Measurements from ENCODE around the gene POLA1. TPM values are rescaled to one million over a fixed set of nuclear protein-coding genes. Genes with fewer than 3 reads are reported as not detected.

Gene POLA1
- total and polyA plus RNA-seq, 2 of the 4 experiments (the other 2 are of a cell fraction), result 4.0 to 15.1 TPM

- no peak for TF ChIP-seq RAD21 (IDR thresholded peaks at IDR 0.05; ENCODE audit: low read length)
- TF ChIP-seq RCOR1 (IDR thresholded peaks at IDR 0.05; ENCODE audit: insufficient replicate concordance, low read length), result no peak
- no peak for TF ChIP-seq MXI1 (IDR thresholded peaks at IDR 0.05; ENCODE audit: borderline replicate concordance, low read depth, low read length)
Observed at GRCh38 chrX:25004485-25005032, 310.8 kb downstream of the POLA1 start (continued).

GRCh38 chrX:25005034-25005381 is 311.3 kb downstream of the POLA1 start:
- H3K27me3 ChIP-seq (ENCODE audit: control insufficient read depth, insufficient read depth, low read length), result peaks cover 75% of the 10 kb centered on the region
- H3K14ac ChIP-seq (replicated peaks; ENCODE audit: low read depth, low read length), result no peak overlapping the region
- H3K27ac ChIP-seq (ENCODE audit: insufficient read depth, low read length), result no peak overlapping the region
- ATAC-seq (ENCODE audit: low read depth) (no peak), DNase-seq (no peak)
- WGBS, 2 experiments (ENCODE audit: extremely low coverage in 2 of 2, insufficient read length in 1 of 2), result no CpG with 5 or more reads among the region's 23 CpGs
- H3K9me1 ChIP-seq (ENCODE audit: insufficient read depth, low read length), result no peaks in the 10 kb centered on the region
- no TSS peak for BruUV-seq (replicated peaks)
- H3K36me3 ChIP-seq (ENCODE audit: control insufficient read depth, insufficient read depth, low read length), result no peaks in the 10 kb centered on the region
- H4K8ac ChIP-seq (ENCODE audit: low read depth in 2 of 2, low read length in 2 of 2), result no peak overlapping the region
- peak overlapping the region; percentile 14 for H3K4me3 ChIP-seq (ENCODE audit: insufficient read depth, low read depth, low read length)
- H3K9ac ChIP-seq (ENCODE audit: low read depth, low read length), result no peak overlapping the region
- no peak overlapping the region for H3K18ac ChIP-seq (ENCODE audit: low read depth, low read length)
- H3K56ac ChIP-seq (ENCODE audit: extremely low read depth, insufficient read depth, low read length), result no peak overlapping the region
- no peaks in the 10 kb centered on the region for H4K20me1 ChIP-seq (ENCODE audit: insufficient read depth, low read length)
- no peak overlapping the region for H4K91ac ChIP-seq (ENCODE audit: insufficient read depth, low read depth, low read length)
- H2BK20ac ChIP-seq (ENCODE audit: low read depth, low read length), result no peak overlapping the region
- H3K4me2 ChIP-seq (ENCODE audit: low read depth, low read length), result peak overlapping the region; percentile 44; the same call in 1 of the 2 replicates
- no peaks in the 10 kb centered on the region for H3K79me1 ChIP-seq (ENCODE audit: low read depth in 1 of 2, low read length in 2 of 2)
- dilution Hi-C loops (cut with HindIII; ENCODE audit: low sequenced_read_pairs, unreplicated experiment), result no loop called here
- intact Hi-C loops (cut with micrococcal nuclease), result no loop called here
- in situ Hi-C loops (cut with MboI; ENCODE audit: low sequenced_read_pairs), result no loop called here
- H3K23ac ChIP-seq (ENCODE audit: low read depth, low read length), result no peak overlapping the region
- no peak overlapping the region for H2AFZ ChIP-seq (replicated peaks; ENCODE audit: low read length, poor library complexity)
- no peak overlapping the region for H2BK15ac ChIP-seq (ENCODE audit: low read depth, low read length)
- H2BK5ac ChIP-seq (ENCODE audit: low read depth, low read length, poor library complexity, severe bottlenecking), result no peak overlapping the region
- H3K4ac ChIP-seq (ENCODE audit: low read depth, low read length), result no peak overlapping the region
- ChIA-PET POLR2A (ENCODE audit: unreplicated experiment) (no interaction called here), CTCF (interaction anchor here (0.5 kb wide), 1 partner anchor 55 kb away, joined by 4 read pairs; no protein-coding TSS in a partner anchor)
- no peak overlapping the region for H4K5ac ChIP-seq (ENCODE audit: low read depth, low read length)
- H2BK120ac ChIP-seq (ENCODE audit: low read depth, low read length), result no peak overlapping the region
- H3K4me1 ChIP-seq (ENCODE audit: control insufficient read depth, insufficient read depth, low read length), result no peaks in the 10 kb centered on the region; the same call in 1 of the 2 replicates
- peaks cover 5% of the 10 kb centered on the region for H3K9me3 ChIP-seq (ENCODE audit: control insufficient read depth, insufficient read depth, low read length)
- H2AK9ac ChIP-seq (replicated peaks; ENCODE audit: low read depth, low read length, poor library complexity), result peak overlapping the region; percentile 55
- no peak overlapping the region for H2AK5ac ChIP-seq (ENCODE audit: low read depth, low read length)
- no peak for TF ChIP-seq BHLHE40 (IDR thresholded peaks at IDR 0.05; ENCODE audit: low read depth, low read length)
- no peak for TF ChIP-seq MAZ (IDR thresholded peaks at IDR 0.05; ENCODE audit: borderline replicate concordance, low read depth, low read length)
- TF ChIP-seq MAFK (IDR thresholded peaks at IDR 0.05; ENCODE audit: low read depth, low read length), result no peak
- TF ChIP-seq, protein P1, sequence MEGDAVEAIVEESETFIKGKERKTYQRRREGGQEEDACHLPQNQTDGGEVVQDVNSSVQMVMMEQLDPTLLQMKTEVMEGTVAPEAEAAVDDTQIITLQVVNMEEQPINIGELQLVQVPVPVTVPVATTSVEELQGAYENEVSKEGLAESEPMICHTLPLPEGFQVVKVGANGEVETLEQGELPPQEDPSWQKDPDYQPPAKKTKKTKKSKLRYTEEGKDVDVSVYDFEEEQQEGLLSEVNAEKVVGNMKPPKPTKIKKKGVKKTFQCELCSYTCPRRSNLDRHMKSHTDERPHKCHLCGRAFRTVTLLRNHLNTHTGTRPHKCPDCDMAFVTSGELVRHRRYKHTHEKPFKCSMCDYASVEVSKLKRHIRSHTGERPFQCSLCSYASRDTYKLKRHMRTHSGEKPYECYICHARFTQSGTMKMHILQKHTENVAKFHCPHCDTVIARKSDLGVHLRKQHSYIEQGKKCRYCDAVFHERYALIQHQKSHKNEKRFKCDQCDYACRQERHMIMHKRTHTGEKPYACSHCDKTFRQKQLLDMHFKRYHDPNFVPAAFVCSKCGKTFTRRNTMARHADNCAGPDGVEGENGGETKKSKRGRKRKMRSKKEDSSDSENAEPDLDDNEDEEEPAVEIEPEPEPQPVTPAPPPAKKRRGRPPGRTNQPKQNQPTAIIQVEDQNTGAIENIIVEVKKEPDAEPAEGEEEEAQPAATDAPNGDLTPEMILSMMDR (conservative IDR thresholded peaks at IDR 0.05; ENCODE audit: low read depth, low read length), result no peak
- TF ChIP-seq FOS (IDR thresholded peaks at IDR 0.05; ENCODE audit: low read depth, low read length), result no peak
- no peak for TF ChIP-seq CEBPB (IDR thresholded peaks at IDR 0.05; ENCODE audit: low read depth, low read length)
- no peak for TF ChIP-seq MXI1 (IDR thresholded peaks at IDR 0.05; ENCODE audit: borderline replicate concordance, low read depth, low read length)
- TF ChIP-seq, protein P2, sequence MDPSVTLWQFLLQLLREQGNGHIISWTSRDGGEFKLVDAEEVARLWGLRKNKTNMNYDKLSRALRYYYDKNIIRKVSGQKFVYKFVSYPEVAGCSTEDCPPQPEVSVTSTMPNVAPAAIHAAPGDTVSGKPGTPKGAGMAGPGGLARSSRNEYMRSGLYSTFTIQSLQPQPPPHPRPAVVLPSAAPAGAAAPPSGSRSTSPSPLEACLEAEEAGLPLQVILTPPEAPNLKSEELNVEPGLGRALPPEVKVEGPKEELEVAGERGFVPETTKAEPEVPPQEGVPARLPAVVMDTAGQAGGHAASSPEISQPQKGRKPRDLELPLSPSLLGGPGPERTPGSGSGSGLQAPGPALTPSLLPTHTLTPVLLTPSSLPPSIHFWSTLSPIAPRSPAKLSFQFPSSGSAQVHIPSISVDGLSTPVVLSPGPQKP (IDR thresholded peaks at IDR 0.05; ENCODE audit: borderline replicate concordance, low read depth, low read length), result no peak
- TF ChIP-seq NFE2L2 (IDR thresholded peaks at IDR 0.05; ENCODE audit: low read depth, low read length), result no peak
- TF ChIP-seq CHD1 (IDR thresholded peaks at IDR 0.05; ENCODE audit: low read depth, low read length), result no peak
- no peak for TF ChIP-seq RFX5 (IDR thresholded peaks at IDR 0.05; ENCODE audit: low read depth, low read length)
- TF ChIP-seq RCOR1 (IDR thresholded peaks at IDR 0.05; ENCODE audit: insufficient replicate concordance, low read length), result no peak
- TF ChIP-seq RAD21 (IDR thresholded peaks at IDR 0.05; ENCODE audit: low read length), result no peak
- no peak for TF ChIP-seq SMC3 (IDR thresholded peaks at IDR 0.05; ENCODE audit: low read depth, low read length)
- no peak for TF ChIP-seq POLR2A (IDR thresholded peaks at IDR 0.05; ENCODE audit: low read depth, low read length)

Measured in IMR-90 (cell line).